Superior temporal gyrus (tissue), 1 donor: Measurements from ENCODE around the gene MYH14.
"Not testable (repeated sequence)": the region's sequence is repeated elsewhere in the genome, so short reads cannot be mapped to it uniquely, and the experiment has no call there.

Source experiments
- DNase-seq: peaks from one replicate; pipeline ENCODE4 v3.0.0-alpha.2; 2016; ENCODE audit errors: extremely low spot score

The MYH14 gene

GRCh38 chr19:50332244-50333038 lies 129.0 kb downstream of the MYH14 start:
- peak; percentile 8 for DNase-seq

DNA sequence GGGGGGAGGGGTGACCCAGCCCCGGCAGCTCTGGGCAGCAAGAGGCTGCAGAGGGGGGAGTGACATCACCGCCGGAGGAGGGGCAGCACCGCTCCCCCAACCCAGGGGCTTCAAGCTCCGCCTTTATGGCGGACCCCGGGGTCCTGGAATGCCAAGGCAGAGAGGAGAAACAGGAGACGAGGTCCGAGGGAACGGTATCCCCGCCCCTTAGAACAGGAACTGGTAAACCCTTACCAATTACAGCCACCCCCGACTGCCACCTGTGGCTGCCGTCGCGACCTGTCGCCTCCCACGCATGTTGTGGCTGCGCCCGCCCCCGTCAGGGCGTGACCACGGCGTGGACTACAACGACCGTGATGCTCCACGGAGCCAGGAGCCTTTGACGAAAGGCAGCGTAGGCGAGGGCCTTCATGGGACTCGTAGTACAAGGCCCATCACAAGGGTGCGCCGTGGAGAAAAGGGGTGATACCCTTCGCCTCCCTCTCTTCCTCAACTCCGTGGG lies 129.9 kb downstream of the MYH14 start:
- peak; percentile 98 for DNase-seq

- no peak for DNase-seq
These were observed 130.6 kb downstream of the MYH14 start for GRCh38 chr19:50333737-50334617.

GRCh38 chr19:50334741-50335421 lies 131.5 kb downstream of the MYH14 start:
- no peak for DNase-seq

DNA sequence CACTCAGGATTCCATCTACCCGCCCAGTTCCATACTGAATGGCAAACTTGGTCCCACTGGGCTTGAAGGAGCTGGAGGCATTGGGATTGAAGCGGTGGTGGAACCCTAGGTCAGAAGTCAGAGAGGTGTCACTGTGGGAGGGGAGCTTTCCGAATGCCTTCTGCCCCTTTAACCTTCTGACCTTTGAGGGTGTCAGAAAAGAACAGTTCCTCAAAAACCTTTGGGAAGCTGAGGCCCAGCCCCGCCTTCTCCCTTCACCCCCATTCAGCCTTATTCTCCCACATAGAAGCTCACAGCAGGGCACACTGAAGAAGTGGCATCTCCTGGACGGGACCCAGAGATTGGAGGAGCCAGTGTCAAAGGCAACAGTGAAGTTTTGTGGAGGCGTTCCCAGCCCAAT lies 133.6 kb downstream of the MYH14 start:
- DNase-seq: not testable (repeated sequence)

DNA sequence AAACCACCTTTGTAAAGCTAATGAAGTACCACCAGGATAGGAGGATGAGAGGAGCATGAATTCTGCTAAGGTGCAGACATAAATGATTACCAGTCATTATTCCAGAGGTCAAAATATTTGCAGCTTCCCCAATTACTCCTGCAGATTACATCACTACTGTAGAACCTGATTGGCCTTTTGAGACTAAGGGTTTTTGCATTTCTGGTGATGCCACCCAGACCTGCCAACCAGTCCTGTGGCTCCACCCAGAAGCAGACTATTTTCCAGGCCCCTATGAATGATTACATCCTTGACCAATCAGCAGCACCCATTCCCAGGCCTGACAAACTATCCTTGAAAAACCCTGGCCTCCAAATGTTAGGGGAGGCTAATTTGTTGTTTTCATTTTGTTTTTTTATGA lies 136.9 kb downstream of the MYH14 start:
- DNase-seq: no peak

DNA sequence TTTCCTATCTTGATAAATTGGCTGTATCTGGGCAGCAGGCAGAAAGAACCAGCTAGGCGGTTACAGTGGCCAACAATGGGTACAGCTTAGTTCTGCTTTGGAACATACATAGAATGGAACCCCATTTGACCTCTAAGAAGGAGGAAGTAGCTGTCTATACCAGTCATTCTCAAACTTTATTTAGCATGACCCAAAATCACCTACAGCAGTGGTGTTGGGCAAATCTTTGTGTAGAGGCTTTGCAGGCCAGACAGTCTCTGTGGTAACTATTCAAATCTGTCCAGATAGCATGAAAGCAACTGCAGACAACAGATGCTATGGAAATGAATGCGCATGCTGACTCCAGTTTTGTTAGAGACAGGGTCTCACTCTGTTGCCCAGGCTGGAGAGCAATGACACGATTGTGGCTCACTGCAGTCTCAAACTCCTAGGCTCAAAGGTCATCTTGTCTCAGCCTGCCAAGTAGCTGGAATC lies 137.7 kb downstream of the MYH14 start:
- no peak for DNase-seq

DNA sequence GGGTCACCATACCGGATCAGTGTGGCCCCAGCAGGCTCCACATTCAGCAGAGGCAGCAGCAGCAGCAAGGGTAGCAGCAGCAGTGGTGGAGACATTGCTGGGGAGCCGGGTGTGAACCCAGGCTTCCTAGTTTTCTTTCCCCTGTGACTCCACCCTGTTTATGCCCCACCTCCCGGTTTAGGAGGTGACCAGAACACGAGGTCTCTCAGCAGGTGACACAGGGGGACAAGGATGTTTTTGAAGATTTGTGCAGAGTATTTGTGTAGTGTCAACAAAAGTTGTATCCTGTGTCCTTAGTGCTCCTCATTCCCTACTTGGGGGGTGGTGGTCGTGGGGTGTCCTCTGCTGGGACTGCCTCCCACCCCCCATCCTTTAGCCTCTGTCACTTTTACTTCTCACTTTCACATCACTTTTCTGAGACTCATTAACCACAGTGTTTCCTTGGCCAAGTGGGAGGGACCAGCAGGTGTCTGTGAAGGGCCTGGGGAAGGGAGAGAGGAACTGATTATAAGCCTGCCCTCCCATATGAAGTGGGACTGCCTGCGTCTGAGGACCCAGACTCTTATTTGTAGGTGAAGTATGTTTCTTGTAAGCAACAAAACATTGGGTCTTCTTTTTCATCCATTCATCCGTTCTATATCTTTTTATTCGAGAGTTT lies 141.4 kb downstream of the MYH14 start:
- no peak for DNase-seq

- not testable (repeated sequence) for DNase-seq
These were observed 143.7 kb downstream of the MYH14 start for GRCh38 chr19:50347089-50347581.

DNA sequence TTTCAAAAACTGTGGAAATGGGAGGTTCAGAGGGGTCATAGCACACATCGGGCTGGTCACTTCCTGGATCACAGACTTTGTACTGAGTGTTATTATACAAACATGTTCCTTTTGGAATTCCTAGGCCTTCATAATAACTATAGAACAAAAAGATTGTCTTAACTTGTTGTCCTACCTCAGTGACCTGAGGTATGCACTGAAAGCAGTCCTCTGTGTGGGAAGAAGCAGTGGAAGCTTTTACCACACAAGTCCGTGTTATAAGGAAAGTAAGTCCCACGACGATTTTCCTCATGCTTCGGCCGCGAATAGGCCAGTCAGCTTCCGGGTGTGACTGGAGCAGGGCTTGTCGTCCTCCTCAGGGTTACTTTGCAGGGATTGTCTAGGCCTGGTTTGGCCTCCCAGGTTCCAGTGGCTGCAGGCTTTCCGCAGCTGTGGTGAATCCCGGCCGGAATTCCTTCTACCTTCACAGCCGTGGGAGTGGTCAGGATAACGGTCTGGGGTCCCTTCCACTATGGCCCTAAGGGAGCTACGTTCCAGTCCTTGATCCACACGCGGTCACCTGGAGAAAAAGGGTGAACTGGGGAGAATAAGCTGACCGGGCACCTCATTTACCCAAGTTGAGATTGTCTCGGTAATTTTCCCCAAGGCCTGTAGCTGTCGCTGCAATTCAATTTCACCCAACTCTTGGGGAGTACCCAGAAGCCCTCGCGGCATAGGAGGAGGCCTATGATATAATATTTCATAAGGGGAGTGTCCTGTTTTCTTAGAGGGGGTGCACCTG lies 146.0 kb downstream of the MYH14 start:
- DNase-seq: no peak

- DNase-seq: no peak
These were observed 148.8 kb downstream of the MYH14 start for GRCh38 chr19:50352242-50352641.

GRCh38 chr19:50353487-50353880 lies 150.1 kb downstream of the MYH14 start:
- DNase-seq: not testable (repeated sequence)

DNA sequence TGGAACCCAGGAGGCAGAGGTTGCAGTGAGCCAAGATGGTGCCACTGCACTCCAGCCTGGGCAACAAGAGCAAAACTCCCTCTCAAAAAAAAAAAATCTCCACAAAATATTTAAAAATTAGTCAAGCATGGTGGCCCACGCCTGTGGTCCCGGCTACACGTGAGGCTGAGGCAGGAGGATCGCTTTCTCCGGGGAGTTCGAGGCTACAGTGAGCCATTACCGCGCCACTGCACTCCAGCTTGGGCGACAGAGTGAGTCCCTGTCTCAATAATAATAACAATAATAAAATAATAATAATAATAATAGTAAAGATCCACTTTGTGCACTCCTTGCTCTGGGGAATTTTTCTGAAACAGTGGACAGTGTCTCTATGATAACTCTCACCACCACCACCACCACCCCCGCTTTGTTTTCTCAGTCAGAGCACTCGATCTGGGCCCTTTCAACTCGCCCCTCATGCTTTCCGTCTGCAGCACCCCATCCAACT lies 153.3 kb downstream of the MYH14 start:
- no peak for DNase-seq

DNA sequence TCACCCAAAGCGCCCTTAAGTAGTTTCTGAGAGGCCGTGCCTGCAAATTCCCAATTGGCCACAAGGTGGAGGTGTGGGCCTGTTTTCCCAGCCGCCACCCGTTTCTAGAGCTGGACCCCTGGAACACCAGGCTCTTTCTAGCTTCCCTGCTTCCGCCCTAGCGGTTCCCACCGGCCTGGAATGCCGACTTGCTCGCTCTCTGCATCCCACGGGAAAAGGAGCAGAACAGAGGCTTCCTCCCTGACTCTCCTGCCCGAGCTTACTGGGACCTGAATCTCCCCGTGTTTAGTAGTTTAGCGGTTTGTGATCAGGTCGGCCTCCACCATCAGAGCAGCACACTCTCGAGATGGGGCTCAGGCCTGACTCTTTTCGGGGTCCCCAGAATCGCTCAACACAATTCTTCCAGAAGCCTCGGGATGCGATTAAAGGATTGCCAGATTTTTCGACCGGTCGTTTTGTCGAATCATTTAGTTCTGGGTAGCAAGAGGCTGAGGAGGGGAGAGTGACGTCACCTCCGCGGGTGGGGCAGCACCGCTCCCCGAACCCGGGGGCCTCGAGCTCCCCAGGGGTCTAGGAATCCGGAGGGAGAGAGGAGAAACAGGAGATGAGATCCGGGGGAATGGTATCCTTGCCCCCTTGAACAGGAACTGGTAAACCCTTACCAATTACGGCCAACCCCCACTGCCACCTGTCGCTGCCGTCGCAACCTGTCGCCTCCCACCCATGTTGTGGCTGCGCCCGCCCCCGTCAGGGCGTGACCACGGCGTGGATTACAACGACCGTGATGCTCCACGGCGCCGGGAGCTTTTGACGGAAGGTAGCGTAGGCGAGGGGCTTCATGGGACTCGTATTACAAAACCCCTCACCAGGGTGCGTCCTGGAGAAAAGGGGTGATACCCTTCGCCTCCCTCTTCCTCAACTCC lies 154.0 kb downstream of the MYH14 start:
- DNase-seq: peak; percentile 92

DNA sequence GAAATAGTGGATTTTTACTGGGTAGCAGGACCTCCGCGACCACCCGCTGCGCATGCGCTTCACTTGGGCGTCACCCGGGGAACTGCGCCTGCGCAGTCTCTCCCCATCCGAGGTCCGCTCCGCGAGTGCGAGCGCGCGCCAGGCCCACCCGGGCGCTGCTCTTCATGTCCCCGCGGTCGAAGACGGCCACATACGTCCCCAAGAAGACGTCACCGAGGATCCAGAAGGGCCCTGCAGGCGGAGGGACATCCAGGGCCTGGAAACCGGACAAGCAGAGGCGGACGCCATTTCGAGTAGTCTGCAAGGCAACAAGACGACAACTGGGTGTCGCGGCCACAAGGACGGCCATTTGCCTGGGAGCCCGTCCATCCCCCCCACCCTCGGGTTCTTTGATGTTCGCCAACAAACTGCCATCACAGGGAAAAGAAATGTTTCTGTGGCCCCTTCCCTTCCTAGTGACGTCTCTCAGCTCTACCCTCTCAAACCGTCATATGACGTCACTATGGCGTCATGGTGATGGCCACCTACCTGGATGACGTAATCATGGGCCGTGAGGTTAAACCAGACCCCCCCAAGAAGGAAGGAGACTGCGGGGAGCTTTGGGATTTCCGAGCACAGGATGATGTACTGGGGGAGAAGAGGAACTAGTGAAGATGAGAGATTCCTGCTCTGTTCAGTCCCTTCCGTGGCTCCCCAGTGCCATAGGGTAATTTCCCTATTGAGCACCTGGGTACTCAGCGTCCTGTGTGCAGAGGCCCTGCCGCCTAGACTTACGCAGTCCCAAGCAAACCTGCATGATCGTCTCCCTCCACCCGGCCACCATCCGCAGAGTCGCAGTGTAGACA lies 155.3 kb downstream of the MYH14 start:
- peak; percentile 60 for DNase-seq

- no peak for DNase-seq
These were observed 156.0 kb downstream of the MYH14 start for GRCh38 chr19:50359328-50359818.
